GM23338 (cell line): ENCODE measurements around the gene CD300A.

Experiments used
- CREB1 ChIP-seq: fragments of 250-450 bp; sonication (Bioruptor Pico); IDR thresholded peaks from 2 replicates; pipeline ENCODE4 v1.5.0; 2020; ENCODE audit warnings: low read depth, mild to moderate bottlenecking, moderate library complexity
- CTCF ChIP-seq, 2 experiments: fragments of 200-600 bp in 1 of 2; sonication (generic) in 1 of 2; conservative IDR thresholded peaks; 2 replicates each; pipeline versions ENCODE4 v1.5.1 to v1.6.1; 2016 to 2017; ENCODE audit warnings: antibody characterized with exemption in 2 of 2, low read depth in 2 of 2, mild to moderate bottlenecking in 2 of 2, moderate library complexity in 1 of 2
- EZH2 ChIP-seq: fragments of 200-600 bp; sonication (generic); IDR thresholded peaks from one replicate; pipeline ENCODE4 v1.8.0; 2017; ENCODE audit warnings: antibody characterized with exemption, mild to moderate bottlenecking, low read depth; ENCODE audit not compliant: unreplicated experiment
- EZH2phosphoT487 ChIP-seq: fragments of 200-600 bp; sonication (generic); IDR thresholded peaks from one replicate; pipeline ENCODE4 v1.8.1; 2018; ENCODE audit warnings: antibody characterized with exemption; ENCODE audit not compliant: unreplicated experiment
- POLR2AphosphoS5 ChIP-seq: IDR thresholded peaks from 2 replicates; pipeline ENCODE4 v1.6.1; 2016; ENCODE audit warnings: antibody characterized with exemption, low read depth
- REST ChIP-seq: IDR thresholded peaks from one replicate; pipeline ENCODE4 v1.6.1; 2018; ENCODE audit warnings: antibody characterized with exemption; ENCODE audit not compliant: unreplicated experiment

- TF ChIP-seq EZH2, result no peak
- TF ChIP-seq CTCF (conservative IDR thresholded peaks at IDR 0.05; ENCODE audit: low read depth in 2 of 2), result no peak
- TF ChIP-seq CREB1, result no peak
- TF ChIP-seq REST, result no peak
- TF ChIP-seq EZH2phosphoT487, result no peak
- no peak for TF ChIP-seq POLR2AphosphoS5
Observed at GRCh38 chr17:74508156-74508555, 41.7 kb downstream of the CD300A start.
